SU-DHL-6 (cell line): ENCODE results near the gene AXDND1.

Experiments used
- CTCF ChIP-seq: fragments of 200-600 bp; sonication (generic); IDR thresholded peaks from one replicate; pipeline ENCODE4 v1.5.1; 2017; ENCODE audit warnings: antibody characterized with exemption, mild to moderate bottlenecking, low read length, moderate library complexity; ENCODE audit not compliant: insufficient read depth, poor library complexity, severe bottlenecking
- EZH2phosphoT487 ChIP-seq: fragments of 200-600 bp; sonication (generic), shearing (Covaris generic); conservative IDR thresholded peaks from 2 replicates; pipeline ENCODE4 v1.6.1; 2018; ENCODE audit warnings: mild to moderate bottlenecking, antibody characterized with exemption, low read length, moderate library complexity, mixed read lengths

- no peak for TF ChIP-seq CTCF
- no peak for TF ChIP-seq EZH2phosphoT487
These were observed 226.1 kb downstream of the AXDND1 start, which contains the start of gene TDRD5 for GRCh38 chr1:179591592-179592580.
